ENCODE results near the gene CDC37. TPM values are rescaled to one million over a fixed set of nuclear protein-coding genes. Genes with fewer than 3 reads are reported as not detected.
"Not testable (repeated sequence)": the region's sequence is repeated elsewhere in the genome, so short reads cannot be mapped to it uniquely, and the experiment has no call there.

The CDC37 gene
- total RNA-seq, 4 donors from 2014 or later: 144 to 177 (median 162) TPM

DNA sequence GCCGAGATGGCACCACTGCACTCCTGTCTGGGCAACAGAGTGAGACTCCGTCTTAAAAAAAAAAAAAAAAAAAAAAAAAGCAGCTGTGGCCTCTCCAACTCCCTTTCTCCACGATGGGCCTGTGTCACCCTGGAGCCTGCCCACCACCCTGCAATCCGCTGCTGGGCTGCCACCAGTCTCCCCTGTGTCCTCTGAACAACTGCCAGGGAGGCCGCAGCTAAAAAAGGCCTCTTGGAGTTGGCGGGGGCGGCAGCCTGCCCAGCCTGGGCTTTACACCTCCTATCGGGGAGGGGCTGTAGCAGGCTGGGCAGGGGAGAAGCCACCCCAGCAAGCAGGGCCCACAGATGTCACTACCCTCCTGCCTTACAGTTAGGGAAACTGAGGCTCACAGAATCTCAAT is 3.5 kb downstream of the CDC37 start:
- WGBS, 2 donors (ENCODE audit: low coverage in 1 of 2): 80% methylated on average over 1 of the region's 8 CpGs; no CpG with 5 or more reads in 1 of the 2 donors
- H3K27me3 ChIP-seq: peaks cover 6% of the 10 kb centered on the region
- H3K27ac ChIP-seq: no peak overlapping the region
- TF ChIP-seq POLR2A (IDR thresholded peaks at IDR 0.05) (no peak), POLR2AphosphoS5 (IDR thresholded peaks at IDR 0.05) (no peak), EP300 (IDR thresholded peaks at IDR 0.05) (no peak)
- TF ChIP-seq, protein P1, sequence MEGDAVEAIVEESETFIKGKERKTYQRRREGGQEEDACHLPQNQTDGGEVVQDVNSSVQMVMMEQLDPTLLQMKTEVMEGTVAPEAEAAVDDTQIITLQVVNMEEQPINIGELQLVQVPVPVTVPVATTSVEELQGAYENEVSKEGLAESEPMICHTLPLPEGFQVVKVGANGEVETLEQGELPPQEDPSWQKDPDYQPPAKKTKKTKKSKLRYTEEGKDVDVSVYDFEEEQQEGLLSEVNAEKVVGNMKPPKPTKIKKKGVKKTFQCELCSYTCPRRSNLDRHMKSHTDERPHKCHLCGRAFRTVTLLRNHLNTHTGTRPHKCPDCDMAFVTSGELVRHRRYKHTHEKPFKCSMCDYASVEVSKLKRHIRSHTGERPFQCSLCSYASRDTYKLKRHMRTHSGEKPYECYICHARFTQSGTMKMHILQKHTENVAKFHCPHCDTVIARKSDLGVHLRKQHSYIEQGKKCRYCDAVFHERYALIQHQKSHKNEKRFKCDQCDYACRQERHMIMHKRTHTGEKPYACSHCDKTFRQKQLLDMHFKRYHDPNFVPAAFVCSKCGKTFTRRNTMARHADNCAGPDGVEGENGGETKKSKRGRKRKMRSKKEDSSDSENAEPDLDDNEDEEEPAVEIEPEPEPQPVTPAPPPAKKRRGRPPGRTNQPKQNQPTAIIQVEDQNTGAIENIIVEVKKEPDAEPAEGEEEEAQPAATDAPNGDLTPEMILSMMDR (IDR thresholded peaks at IDR 0.05): no peak
- H3K36me3 ChIP-seq: peaks cover 0 to 24% of the 10 kb centered on the region in 2 donors
- peaks cover 0 to 59% (median 29%) of the 10 kb centered on the region in 3 donors for H3K4me1 ChIP-seq
- H3K9me3 ChIP-seq: no peaks in the 10 kb centered on the region
- no peak overlapping the region for H3K4me3 ChIP-seq
- ATAC-seq: no peak

GRCh38 chr19:10399340-10399739 is 4.0 kb downstream of the CDC37 start:
- not testable (repeated sequence) for ATAC-seq, H3K4me3 ChIP-seq, H3K9me3 ChIP-seq, H3K27me3 ChIP-seq, H3K27ac ChIP-seq
- Histone ChIP-seq H3K4me1 (peaks cover 0 to 53% (median 23%) of the 10 kb centered on the region in 3 donors), H3K36me3 (peaks cover 0 to 29% of the 10 kb centered on the region in 2 donors)
- WGBS, 2 donors (ENCODE audit: low coverage in 1 of 2): 90 to 92% methylated on average over 2 to 3 of the region's 8 CpGs

DNA sequence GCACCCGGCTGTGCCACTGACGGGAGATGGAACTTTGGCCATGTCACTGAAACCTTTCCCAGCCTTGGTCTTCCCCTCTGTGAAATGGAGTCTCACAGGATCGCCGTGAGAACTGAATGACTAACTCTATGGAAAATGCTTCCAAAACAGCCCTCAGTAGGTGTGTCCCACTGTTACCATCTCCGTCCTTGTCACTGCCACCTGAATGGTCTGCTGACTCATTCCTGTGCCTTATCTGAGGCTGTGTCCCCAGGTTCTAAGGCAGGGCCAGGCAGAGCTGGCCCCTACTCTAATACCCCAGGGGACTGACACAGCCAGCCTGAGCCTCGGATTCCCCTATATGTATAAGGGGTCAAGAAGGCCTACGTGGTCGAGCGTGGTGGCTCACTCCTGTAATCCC is 4.5 kb downstream of the CDC37 start:
- TF ChIP-seq, protein P1 (IDR thresholded peaks at IDR 0.05): no peak
- no peak for TF ChIP-seq POLR2AphosphoS5 (IDR thresholded peaks at IDR 0.05)
- TF ChIP-seq POLR2A (IDR thresholded peaks at IDR 0.05): no peak
- TF ChIP-seq EP300 (IDR thresholded peaks at IDR 0.05): no peak
- peaks cover 0 to 35% of the 10 kb centered on the region in 2 donors for H3K36me3 ChIP-seq
- no peaks in the 10 kb centered on the region for H3K27me3 ChIP-seq
- no peak overlapping the region for H3K27ac ChIP-seq
- 86 to 90% methylated on average over 2 to 4 of the region's 9 CpGs for WGBS, 2 donors (ENCODE audit: low coverage in 1 of 2)
- no peak for ATAC-seq
- no peak overlapping the region for H3K4me3 ChIP-seq
- H3K9me3 ChIP-seq: no peaks in the 10 kb centered on the region
- H3K4me1 ChIP-seq: peaks cover 0 to 50% (median 22%) of the 10 kb centered on the region in 3 donors

DNA sequence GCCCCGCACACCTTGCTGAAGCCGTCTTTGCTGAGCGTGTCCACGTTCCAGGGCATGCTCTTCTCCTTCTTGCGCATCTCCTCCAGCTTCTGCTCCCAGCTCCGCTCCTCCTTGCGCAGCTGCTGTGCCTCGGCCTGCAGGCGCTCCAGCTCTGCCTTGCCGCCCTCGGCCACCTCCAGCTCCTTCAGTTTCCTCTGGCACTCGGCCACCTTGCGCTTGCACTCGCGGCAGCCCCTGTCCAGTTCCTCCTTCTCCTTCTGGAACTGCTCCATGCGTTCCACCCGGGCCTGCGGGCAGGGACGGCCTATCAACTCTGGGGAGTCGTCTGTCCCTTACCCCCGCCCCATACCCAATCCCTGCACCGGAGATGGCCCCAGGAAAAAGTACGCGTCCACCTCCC is 7.4 kb downstream of the CDC37 start:
- WGBS, 2 donors (ENCODE audit: low coverage in 1 of 2): 82% methylated on average over 11 of the region's 24 CpGs; no CpG with 5 or more reads in 1 of the 2 donors

DNA sequence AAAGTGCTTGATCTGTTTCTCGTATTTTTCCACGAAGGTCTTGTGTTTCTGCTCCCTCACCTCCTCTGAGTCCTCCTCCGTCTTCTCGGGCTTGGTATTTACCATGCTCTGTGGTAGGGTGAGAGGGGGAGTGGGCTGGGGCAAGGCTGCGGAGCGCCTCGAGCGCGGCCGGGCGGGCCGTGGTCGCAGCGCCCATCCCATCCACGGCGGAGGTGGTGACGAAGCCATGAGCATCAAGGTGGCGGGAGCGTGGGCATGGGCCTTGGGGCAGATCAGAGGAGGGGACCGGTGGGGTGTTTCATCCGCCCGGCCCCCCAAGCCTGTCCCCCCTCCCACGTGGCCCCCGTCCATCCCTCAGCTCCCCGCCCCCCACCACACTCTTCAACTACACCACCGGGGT is 7.9 kb downstream of the CDC37 start:
- H3K4me3 ChIP-seq: no peak overlapping the region
- H3K27me3 ChIP-seq: no peaks in the 10 kb centered on the region
- WGBS, 2 donors (ENCODE audit: low coverage in 1 of 2): 93% methylated on average over 8 of the region's 26 CpGs; no CpG with 5 or more reads in 1 of the 2 donors
- H3K27ac ChIP-seq: no peak overlapping the region
- H3K4me1 ChIP-seq: peaks cover 0 to 26% (median 3%) of the 10 kb centered on the region in 3 donors
- H3K9me3 ChIP-seq: no peaks in the 10 kb centered on the region
- H3K36me3 ChIP-seq: peaks cover 0 to 66% of the 10 kb centered on the region in 2 donors
- TF ChIP-seq POLR2A (IDR thresholded peaks at IDR 0.05) (no peak), EP300 (IDR thresholded peaks at IDR 0.05) (no peak), POLR2AphosphoS5 (IDR thresholded peaks at IDR 0.05) (no peak)
- TF ChIP-seq, protein P1 (IDR thresholded peaks at IDR 0.05): no peak
- ATAC-seq: no peak

More for the DNA sequence above, 7.4 kb downstream of the CDC37 start:
- no peaks in the 10 kb centered on the region for H3K9me3 ChIP-seq
- ATAC-seq: no peak
- H3K4me1 ChIP-seq: peaks cover 0 to 31% (median 4%) of the 10 kb centered on the region in 3 donors
- H3K27me3 ChIP-seq: no peaks in the 10 kb centered on the region
- H3K27ac ChIP-seq: no peak overlapping the region
- TF ChIP-seq POLR2A (IDR thresholded peaks at IDR 0.05) (no peak), EP300 (IDR thresholded peaks at IDR 0.05) (no peak), POLR2AphosphoS5 (IDR thresholded peaks at IDR 0.05) (no peak)
- TF ChIP-seq, protein P1 (IDR thresholded peaks at IDR 0.05): no peak
- no peak overlapping the region for H3K4me3 ChIP-seq
- H3K36me3 ChIP-seq: peaks cover 0 to 64% of the 10 kb centered on the region in 2 donors
